Measurements from ENCODE around the gene SLC29A1. TPM values are rescaled to one million over a fixed set of nuclear protein-coding genes. Genes with fewer than 3 reads are reported as not detected.
"Not testable (repeated sequence)": the region's sequence is repeated elsewhere in the genome, so short reads cannot be mapped to it uniquely, and the experiment has no call there.

SLC29A1 gene
- total RNA-seq, 2 donors from 2014 or later = 25.1 to 95.6 TPM

DNA sequence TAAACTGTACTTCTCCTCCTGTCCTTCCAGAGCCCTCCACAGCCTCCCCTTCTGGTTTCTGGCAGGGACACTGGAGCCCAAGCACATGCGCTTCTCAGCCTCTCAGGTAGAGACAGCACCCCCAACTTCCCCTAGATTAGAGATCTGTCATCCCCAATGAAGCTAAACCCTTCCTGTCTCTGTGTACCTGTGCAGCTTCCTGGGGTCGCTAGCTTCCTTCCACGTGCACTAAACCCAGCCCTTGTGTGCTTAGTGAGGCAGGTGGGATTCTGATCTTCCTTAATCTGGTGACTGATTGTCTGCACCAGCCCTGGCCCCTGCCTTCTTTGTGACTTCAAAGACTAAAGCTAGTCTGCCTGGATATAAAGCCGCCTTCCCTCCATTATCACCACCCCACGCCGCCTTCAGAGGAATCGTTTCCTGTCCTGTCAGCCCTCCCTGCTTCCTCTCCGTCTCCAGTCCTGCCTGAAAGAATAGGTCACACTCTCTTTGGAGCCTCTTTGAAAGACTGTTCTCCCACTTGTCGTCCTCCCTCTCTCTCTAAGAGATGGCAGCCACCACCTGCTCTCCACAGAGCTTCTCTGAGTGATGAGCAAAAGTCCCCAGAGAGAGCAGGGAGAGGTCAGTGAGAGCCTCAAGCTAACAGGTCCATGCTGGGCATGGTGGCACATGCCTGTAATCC is 37.3 kb upstream of the SLC29A1 start:
- DNase-seq (ENCODE audit: low spot score) (no peak), ATAC-seq (peak in 1 of 2 donors; percentile 12)
- H3K27me3 Mint-ChIP-seq = peaks cover 8 to 12% of the 10 kb centered on the region in 2 donors
- no peak overlapping the region for H3K27ac Mint-ChIP-seq
- H3K4me3 Mint-ChIP-seq = no peak overlapping the region
- H3K9me3 Mint-ChIP-seq = no peaks in the 10 kb centered on the region
- H3K4me1 Mint-ChIP-seq (ENCODE audit: low read depth in 2 of 2) = peaks cover 0 to 5% of the 10 kb centered on the region in 2 donors
- no peaks in the 10 kb centered on the region for H3K36me3 Mint-ChIP-seq

DNA sequence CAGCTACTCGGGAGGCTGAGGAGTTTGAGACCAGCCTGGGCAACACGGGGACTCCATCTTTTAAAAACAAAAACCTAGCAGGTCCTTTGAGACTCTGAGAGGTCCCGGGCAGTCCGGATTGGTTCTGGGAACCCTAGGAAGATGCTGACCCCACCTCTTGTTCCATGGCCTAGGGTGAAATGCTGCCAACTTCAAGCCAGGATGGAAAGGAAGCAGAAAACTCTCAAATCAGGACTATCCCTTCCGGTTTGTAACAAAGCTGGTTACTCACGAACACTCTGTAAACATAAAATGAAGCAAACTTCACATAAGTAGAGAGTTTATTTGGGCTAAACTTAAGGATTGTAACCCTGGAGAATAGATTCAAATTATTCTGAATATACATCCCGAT is 36.8 kb upstream of the SLC29A1 start:
- no peak overlapping the region for H3K4me3 Mint-ChIP-seq
- H3K4me1 Mint-ChIP-seq (ENCODE audit: low read depth in 2 of 2) = peaks cover 0 to 5% of the 10 kb centered on the region in 2 donors
- DNase-seq (ENCODE audit: low spot score) (no peak), ATAC-seq (no peak)
- no peaks in the 10 kb centered on the region for H3K9me3 Mint-ChIP-seq
- peaks cover 8 to 12% of the 10 kb centered on the region in 2 donors for H3K27me3 Mint-ChIP-seq
- H3K36me3 Mint-ChIP-seq = no peaks in the 10 kb centered on the region
- H3K27ac Mint-ChIP-seq = no peak overlapping the region

DNA sequence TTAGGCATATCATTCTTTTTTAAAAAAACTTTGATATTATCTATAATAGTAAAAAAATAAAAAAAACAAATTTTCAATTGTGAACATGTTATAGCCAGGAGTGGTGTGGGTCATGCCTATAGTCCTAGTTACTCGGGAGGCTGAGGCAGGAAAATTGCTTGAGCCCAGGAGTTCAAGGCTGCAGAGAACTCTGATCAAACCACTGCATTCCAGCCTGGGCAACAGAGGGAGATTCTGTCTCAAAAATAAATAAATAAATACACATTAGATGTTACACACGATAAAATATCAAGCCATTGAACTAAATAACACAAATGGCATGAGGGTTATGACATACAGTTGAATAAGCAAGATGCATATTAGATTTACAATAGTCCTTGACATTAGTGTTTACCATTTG is 34.6 kb upstream of the SLC29A1 start:
- Mint-ChIP-seq H3K27me3 (peaks cover 18 to 25% of the 10 kb centered on the region in 2 donors), H3K4me3 (no peak overlapping the region), H3K4me1 (ENCODE audit: low read depth in 2 of 2) (peaks cover 7 to 16% of the 10 kb centered on the region in 2 donors), H3K9me3 (no peaks in the 10 kb centered on the region), H3K27ac (no peak overlapping the region), H3K36me3 (no peaks in the 10 kb centered on the region)
- ATAC-seq (no peak), DNase-seq (ENCODE audit: low spot score) (no peak)

DNA sequence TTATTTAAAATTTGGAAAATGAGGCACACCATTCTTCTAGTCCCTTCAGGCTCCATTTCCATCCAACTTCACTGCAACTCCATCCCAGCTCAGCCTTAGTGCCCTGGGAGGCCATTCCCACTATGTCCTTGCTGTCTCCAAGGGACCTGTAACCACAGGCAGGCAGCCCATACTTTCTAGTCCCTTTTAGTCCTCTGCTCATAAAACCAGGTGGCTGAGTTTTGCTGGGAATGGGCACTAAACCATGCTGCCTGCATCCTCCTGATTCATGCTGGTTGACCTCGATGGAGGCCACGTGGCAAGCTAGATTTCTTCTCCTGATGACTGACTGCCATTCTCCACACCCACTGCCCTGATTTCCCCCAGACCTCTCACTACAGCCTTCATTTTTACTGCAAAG is 34.1 kb upstream of the SLC29A1 start:
- H3K36me3 Mint-ChIP-seq = no peaks in the 10 kb centered on the region
- DNase-seq (ENCODE audit: low spot score) (no peak), ATAC-seq (no peak)
- H3K4me3 Mint-ChIP-seq = no peak overlapping the region
- H3K27ac Mint-ChIP-seq = no peak overlapping the region
- peaks cover 7 to 16% of the 10 kb centered on the region in 2 donors for H3K4me1 Mint-ChIP-seq (ENCODE audit: low read depth in 2 of 2)
- peaks cover 18 to 25% of the 10 kb centered on the region in 2 donors for H3K27me3 Mint-ChIP-seq
- H3K9me3 Mint-ChIP-seq = no peaks in the 10 kb centered on the region

DNA sequence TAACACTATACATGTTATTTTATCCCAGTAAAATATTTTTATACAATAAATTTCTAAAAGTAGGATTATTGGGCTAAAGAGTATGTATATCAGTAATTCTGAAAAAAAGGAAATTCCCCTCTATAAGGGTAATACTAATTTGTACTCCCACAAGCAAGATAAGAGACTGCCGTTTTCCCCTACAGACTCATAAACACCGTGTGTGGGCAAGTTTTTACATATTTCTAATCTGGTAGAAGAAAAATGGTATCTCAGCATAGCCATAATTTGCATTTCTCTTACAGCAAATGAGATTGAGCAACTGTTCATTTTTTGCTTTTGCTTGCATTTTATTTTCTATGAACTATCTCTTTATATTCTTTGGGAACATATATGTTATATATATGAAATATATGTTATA is 32.7 kb upstream of the SLC29A1 start:
- H3K4me3 Mint-ChIP-seq = no peak overlapping the region
- ATAC-seq (no peak), DNase-seq (ENCODE audit: low spot score) (no peak)
- no peaks in the 10 kb centered on the region for H3K36me3 Mint-ChIP-seq
- no peak overlapping the region for H3K27ac Mint-ChIP-seq
- peaks cover 7 to 16% of the 10 kb centered on the region in 2 donors for H3K4me1 Mint-ChIP-seq (ENCODE audit: low read depth in 2 of 2)
- H3K27me3 Mint-ChIP-seq = peaks cover 15 to 25% of the 10 kb centered on the region in 2 donors
- no peaks in the 10 kb centered on the region for H3K9me3 Mint-ChIP-seq

DNA sequence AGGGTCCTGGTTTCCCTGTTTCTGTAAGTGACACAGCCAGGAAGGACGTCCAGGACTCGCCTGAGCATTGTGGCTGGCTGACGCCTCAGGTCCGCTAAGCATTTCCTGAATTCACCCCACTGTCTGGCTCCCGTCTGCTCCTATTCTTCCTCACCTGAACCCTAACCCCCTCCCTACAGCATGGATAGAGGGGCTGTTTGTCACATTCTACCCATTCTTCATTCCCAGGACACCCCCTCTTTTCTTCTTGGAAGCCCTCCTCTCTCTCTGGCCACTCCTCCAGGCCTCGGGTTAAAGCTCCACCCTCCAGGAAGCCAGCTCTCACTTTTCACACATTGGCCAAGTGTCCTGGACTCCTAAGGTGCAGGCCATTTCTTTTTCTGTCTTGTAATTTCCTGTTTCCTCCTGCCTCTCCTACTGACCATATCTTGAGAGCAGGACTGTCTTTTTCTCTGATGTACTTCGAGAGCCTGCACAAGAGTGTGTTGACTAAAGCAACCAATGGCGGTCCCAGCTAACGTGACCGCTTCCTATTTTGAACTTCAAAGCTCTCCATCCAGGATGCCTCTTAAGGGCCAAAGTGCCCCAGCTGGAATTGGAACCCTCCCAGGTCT is 30.9 kb upstream of the SLC29A1 start:
- Mint-ChIP-seq H3K36me3 (no peaks in the 10 kb centered on the region), H3K4me1 (ENCODE audit: low read depth in 2 of 2) (peaks cover 7 to 11% of the 10 kb centered on the region in 2 donors), H3K27ac (peak overlapping the region in 1 of 2 donors; percentile 5), H3K27me3 (peaks cover 9 to 17% of the 10 kb centered on the region in 2 donors), H3K4me3 (peak overlapping the region; percentile 28), H3K9me3 (no peaks in the 10 kb centered on the region)
- DNase-seq (ENCODE audit: low spot score) (no peak), ATAC-seq (peak in 1 of 2 donors; percentile 36)

DNA sequence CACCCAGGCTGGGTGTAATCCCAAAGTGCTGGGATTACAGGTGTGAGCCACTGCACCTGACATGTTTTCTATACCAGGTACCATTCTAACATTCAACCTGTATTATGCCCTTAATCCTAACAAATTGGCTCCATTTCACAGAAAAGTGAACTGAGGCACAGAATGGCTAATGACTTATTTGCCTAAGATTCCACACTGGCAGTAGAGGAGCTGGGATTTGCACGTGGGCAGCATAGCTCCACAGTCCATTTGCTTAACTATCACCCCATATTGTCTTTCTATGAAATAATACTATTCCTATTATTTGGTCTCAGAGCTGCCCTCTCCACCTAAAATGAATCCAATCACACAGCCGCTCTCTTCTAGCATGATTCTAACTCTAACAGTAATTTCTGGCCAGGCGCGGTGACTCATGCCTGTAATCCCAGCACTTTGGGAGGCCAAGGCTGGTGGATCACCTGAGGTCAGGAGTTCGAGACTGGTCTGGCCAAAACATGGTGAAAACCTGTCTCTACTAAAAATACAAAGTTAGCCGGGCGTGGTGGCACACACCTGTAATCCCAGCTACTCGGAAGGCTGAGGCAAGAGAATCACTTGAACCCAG is 30.0 kb upstream of the SLC29A1 start:
- ATAC-seq = no peak
- peaks cover 7 to 11% of the 10 kb centered on the region in 2 donors for H3K4me1 Mint-ChIP-seq (ENCODE audit: low read depth in 2 of 2)
- H3K27me3 Mint-ChIP-seq = peaks cover 9 to 17% of the 10 kb centered on the region in 2 donors
- no peak overlapping the region for H3K4me3 Mint-ChIP-seq
- H3K27ac Mint-ChIP-seq = peak overlapping the region in 1 of 2 donors; percentile 47
- no peaks in the 10 kb centered on the region for H3K36me3 Mint-ChIP-seq
- DNase-seq (ENCODE audit: low spot score) = no peak
- no peaks in the 10 kb centered on the region for H3K9me3 Mint-ChIP-seq

DNA sequence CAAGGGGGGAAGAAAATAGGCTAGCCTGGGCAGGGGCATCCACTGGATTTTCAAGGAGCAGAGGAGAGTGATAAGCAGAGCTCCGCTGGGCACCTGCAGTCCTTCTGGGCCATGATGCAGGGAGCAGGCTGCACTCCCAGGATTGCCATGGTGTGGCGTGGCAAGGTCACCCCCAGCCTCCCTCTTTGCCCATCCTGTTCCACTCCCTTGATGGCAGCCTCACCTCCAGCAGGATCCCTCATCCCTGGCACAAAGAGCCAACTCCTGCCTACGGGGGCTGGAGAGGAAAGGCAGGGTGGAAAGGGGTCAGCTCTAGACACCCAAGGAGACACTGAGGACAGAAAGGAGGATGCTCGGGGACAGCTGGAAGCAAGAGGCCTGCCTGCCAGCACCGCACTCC is 29.1 kb upstream of the SLC29A1 start:
- Mint-ChIP-seq H3K27me3 (peaks cover 12 to 17% of the 10 kb centered on the region in 2 donors), H3K4me3 (no peak overlapping the region), H3K36me3 (no peaks in the 10 kb centered on the region), H3K27ac (peak overlapping the region in 1 of 2 donors; percentile 47), H3K4me1 (ENCODE audit: low read depth in 2 of 2) (peaks cover 7 to 11% of the 10 kb centered on the region in 2 donors), H3K9me3 (no peaks in the 10 kb centered on the region)
- DNase-seq (ENCODE audit: low spot score) = no peak
- peak in 1 of 2 donors; percentile 6 for ATAC-seq

DNA sequence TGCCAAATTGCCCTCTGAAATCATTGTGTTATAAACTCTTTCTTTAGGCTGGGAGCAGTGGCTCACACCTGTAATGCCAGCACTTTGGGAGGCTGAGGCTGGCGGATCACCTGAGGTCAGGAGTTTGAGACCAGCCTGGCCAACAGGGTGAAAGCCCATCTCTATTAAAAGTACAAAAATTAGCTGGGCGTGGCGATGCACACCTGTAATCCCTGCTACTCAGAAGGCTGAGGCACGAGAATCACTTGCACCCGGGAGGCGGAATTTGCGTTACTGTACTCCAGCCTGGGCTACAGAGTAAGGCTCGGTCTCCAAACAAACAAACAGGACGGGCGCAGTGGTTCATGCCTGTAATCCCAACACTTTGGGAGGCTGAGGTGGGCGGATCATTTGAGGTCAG is 27.0 kb upstream of the SLC29A1 start:
- ATAC-seq; H3K4me3 Mint-ChIP-seq; H3K36me3 Mint-ChIP-seq; H3K9me3 Mint-ChIP-seq; DNase-seq (ENCODE audit: low spot score); H3K27ac Mint-ChIP-seq: not testable (repeated sequence)
- H3K4me1 Mint-ChIP-seq (ENCODE audit: low read depth in 2 of 2) = peaks cover 7 to 11% of the 10 kb centered on the region in 2 donors
- peaks cover 9 to 17% of the 10 kb centered on the region in 2 donors for H3K27me3 Mint-ChIP-seq

DNA sequence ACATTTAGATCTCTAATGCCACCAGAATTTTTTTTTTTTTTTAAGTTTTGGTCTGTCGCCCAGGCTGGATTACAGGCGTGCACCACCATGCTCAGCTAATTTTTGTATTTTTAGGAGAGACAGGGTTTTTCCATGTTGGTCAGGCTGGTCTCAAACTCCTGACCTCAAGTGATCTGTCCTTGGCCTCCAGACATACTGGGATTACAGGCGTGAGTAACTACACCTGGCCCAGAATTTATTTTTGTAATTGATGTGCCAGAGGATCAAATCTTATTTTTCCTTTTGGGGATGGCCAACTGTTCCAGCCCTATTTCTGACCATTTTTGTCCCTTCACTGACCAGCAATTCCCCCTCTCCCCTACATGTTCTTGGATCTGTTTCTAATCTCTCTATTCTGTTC is 24.7 kb upstream of the SLC29A1 start:
- H3K27me3 Mint-ChIP-seq = peaks cover 2 to 3% of the 10 kb centered on the region in 2 donors
- no peaks in the 10 kb centered on the region for H3K36me3 Mint-ChIP-seq
- no peak overlapping the region for H3K27ac Mint-ChIP-seq
- ATAC-seq (no peak), DNase-seq (ENCODE audit: low spot score) (no peak)
- H3K4me1 Mint-ChIP-seq (ENCODE audit: low read depth in 2 of 2) = no peaks in the 10 kb centered on the region
- no peak overlapping the region for H3K4me3 Mint-ChIP-seq
- no peaks in the 10 kb centered on the region for H3K9me3 Mint-ChIP-seq

DNA sequence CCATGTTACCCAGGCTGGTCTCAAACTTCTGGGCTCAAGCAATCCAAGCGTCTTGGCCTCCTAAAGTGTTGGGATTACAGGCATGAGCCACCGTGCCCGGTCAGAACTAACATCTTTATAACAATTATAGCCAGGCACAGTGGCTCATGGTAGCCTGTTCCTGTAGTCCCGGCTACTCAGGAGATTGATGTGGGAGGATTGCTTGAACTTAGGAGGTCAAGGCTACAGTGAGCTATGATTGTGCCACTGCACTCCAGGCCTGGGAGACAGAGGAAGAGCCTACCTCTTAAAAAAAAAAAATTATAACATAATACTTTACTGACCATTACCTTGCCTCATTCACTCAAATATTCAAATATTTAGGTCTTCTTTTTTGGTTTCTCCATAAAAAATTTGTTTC is 23.5 kb upstream of the SLC29A1 start:
- Mint-ChIP-seq H3K27ac (no peak overlapping the region), H3K4me3 (no peak overlapping the region), H3K36me3 (no peaks in the 10 kb centered on the region), H3K27me3 (peaks cover 0 to 7% of the 10 kb centered on the region in 2 donors), H3K4me1 (ENCODE audit: low read depth in 2 of 2) (no peaks in the 10 kb centered on the region), H3K9me3 (no peaks in the 10 kb centered on the region)
- no peak for DNase-seq (ENCODE audit: low spot score)
- no peak for ATAC-seq

DNA sequence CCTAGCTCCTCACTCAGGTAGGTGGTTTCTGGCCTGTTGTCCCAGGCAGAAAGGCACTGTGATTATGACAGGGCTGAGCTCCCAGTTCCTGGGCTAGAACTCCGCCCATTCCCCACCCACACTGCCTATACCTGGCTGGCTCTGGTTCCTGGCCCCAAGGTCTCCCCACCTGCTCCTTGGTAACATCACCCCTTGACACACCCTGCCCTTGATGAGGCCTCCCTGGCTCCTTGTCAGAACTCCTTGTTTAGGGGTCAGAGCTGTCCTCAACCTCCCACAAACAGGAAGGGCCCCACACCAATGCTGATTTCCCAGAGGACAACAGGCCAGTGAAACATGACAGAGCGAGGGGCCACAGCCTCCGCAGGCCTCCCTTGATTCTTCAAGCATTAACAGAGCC is 22.2 kb upstream of the SLC29A1 start:
- Mint-ChIP-seq H3K27ac (no peak overlapping the region), H3K36me3 (no peaks in the 10 kb centered on the region), H3K27me3 (peaks cover 0 to 7% of the 10 kb centered on the region in 2 donors), H3K9me3 (no peaks in the 10 kb centered on the region), H3K4me1 (ENCODE audit: low read depth in 2 of 2) (no peaks in the 10 kb centered on the region), H3K4me3 (no peak overlapping the region)
- ATAC-seq (no peak), DNase-seq (ENCODE audit: low spot score) (no peak)

DNA sequence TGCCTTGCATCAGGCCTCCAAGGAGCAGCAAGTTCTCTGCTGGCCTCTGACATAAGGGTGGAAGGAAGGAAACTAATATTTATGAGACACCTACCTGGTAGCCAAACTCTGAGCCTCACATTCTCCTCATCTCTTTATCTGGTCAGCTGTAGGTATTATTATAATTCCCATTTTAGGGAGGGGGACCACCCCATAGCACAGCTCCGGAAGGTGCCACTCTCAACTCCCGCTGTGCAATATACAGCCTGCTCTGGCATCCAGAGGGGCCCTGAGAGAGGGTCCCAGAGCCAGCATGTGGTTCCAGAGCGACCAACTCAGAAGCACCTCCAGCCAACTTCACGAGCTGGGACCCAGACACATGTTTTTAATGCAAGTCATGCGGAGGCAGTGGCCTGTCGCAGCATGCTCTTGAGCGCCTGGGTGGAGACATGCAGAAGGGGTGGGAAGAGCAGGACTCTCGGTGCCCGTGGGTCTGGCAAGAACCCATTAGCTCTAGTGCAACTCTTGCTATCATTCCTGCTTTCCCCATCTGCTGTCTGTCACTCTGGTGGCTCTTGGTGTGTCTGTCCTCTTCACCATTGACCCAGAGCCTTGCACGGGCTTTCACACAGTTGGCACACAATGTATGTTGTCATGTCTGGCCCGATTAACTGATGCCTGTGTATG is 21.6 kb upstream of the SLC29A1 start:
- H3K9me3 Mint-ChIP-seq = no peaks in the 10 kb centered on the region
- H3K4me1 Mint-ChIP-seq (ENCODE audit: low read depth in 2 of 2) = no peaks in the 10 kb centered on the region
- peaks cover 5 to 7% of the 10 kb centered on the region in 2 donors for H3K27me3 Mint-ChIP-seq
- no peak overlapping the region for H3K4me3 Mint-ChIP-seq
- ATAC-seq = no peak
- no peaks in the 10 kb centered on the region for H3K36me3 Mint-ChIP-seq
- no peak for DNase-seq (ENCODE audit: low spot score)
- no peak overlapping the region for H3K27ac Mint-ChIP-seq
